Tibial nerve (tissue), 4 donors: Measurements from ENCODE around the gene FALEC.

Experiments
- EP300 ChIP-seq, 2 donors: sonication (generic); formaldehyde crosslinking; IDR thresholded peaks; one replicate each; pipeline ENCODE4 v1.6.1; 2017; ENCODE audit warnings: antibody characterized with exemption in 2 of 2, mild to moderate bottlenecking in 1 of 2
- POLR2A ChIP-seq, 2 donors: fragments of 450-650 bp; IDR thresholded peaks; one replicate each; pipeline ENCODE4 v1.6.1; 2017; ENCODE audit warnings: antibody characterized with exemption in 2 of 2, mild to moderate bottlenecking in 2 of 2, moderate library complexity in 2 of 2
- TF ChIP-seq, protein P1 (sequence below), 5 experiments: fragments of 200-600 bp in 3 of 5; fragments of 450-650 bp in 2 of 5; sonication (generic) in 3 of 5; IDR thresholded peaks; one replicate each; pipeline ENCODE4 v1.5.1; 2016 to 2019; ENCODE audit warnings: antibody characterized with exemption in 5 of 5, mild to moderate bottlenecking in 3 of 5, moderate library complexity in 2 of 5

DNA sequence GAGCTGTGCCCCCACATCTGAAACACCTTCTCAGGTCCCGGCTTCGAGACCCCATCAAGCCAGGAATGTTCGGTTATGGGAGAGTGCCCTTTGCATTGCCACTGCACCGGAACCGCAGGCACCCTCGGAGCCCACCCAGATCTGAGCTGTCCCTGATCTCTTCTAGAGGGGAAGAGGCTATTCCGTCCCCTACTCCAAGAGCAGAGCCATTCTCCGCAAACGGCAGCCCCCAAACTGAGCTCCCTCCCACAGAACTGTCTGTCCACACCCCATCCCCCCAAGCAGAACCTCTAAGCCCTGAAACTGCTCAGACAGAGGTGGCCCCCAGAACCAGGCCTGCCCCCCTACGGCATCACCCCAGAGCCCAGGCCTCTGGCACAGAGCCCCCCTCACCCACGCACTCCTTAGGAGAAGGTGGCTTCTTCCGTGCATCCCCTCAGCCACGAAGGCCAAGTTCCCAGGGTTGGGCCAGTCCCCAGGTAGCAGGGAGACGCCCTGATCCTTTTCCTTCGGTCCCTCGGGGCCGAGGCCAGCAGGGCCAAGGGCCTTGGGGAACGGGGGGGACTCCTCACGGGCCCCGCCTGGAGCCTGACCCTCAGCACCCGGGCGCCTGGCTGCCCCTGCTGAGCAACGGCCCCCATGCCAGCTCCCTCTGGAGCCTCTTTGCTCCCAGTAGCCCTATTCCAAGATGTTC, 38.0 kb downstream of the FALEC start:
- TF ChIP-seq, protein P1, sequence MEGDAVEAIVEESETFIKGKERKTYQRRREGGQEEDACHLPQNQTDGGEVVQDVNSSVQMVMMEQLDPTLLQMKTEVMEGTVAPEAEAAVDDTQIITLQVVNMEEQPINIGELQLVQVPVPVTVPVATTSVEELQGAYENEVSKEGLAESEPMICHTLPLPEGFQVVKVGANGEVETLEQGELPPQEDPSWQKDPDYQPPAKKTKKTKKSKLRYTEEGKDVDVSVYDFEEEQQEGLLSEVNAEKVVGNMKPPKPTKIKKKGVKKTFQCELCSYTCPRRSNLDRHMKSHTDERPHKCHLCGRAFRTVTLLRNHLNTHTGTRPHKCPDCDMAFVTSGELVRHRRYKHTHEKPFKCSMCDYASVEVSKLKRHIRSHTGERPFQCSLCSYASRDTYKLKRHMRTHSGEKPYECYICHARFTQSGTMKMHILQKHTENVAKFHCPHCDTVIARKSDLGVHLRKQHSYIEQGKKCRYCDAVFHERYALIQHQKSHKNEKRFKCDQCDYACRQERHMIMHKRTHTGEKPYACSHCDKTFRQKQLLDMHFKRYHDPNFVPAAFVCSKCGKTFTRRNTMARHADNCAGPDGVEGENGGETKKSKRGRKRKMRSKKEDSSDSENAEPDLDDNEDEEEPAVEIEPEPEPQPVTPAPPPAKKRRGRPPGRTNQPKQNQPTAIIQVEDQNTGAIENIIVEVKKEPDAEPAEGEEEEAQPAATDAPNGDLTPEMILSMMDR (IDR thresholded peaks at IDR 0.05) = no peak
- TF ChIP-seq POLR2A (IDR thresholded peaks at IDR 0.05) = no peak
- TF ChIP-seq EP300 (IDR thresholded peaks at IDR 0.05) = no peak
